Fibroblast of lung (primary cell): ENCODE data around the gene APOBEC3F. TPM values are rescaled to one million over a fixed set of nuclear protein-coding genes. Genes with fewer than 3 reads are reported as not detected.

Experiments used
- DNase-seq, 2 donors: peaks; one replicate each; pipeline versions ENCODE4 v3.0.0 to v3.0.0-alpha.2; 2010; ENCODE audit warnings: low read depth in 2 of 2
- H2AFZ ChIP-seq: 2 replicates; pipeline ENCODE4 v1.5.1; 2012; ENCODE audit warnings: low read length, control low read depth, inconsistent platforms
- H3K27ac ChIP-seq: 2 replicates; pipeline ENCODE4 v1.5.1; 2011; ENCODE audit warnings: low read length, control low read depth; ENCODE audit not compliant: insufficient read depth
- H3K27me3 ChIP-seq: 2 replicates; pipeline ENCODE4 v1.5.1; 2011; ENCODE audit warnings: mild to moderate bottlenecking, low read length; ENCODE audit not compliant: control insufficient read depth, insufficient read depth
- H3K36me3 ChIP-seq: 2 replicates; pipeline ENCODE4 v1.5.1; 2011; ENCODE audit warnings: low read length; ENCODE audit not compliant: control insufficient read depth, insufficient read depth
- H3K4me1 ChIP-seq: 2 replicates; pipeline ENCODE4 v1.5.1; 2011; ENCODE audit warnings: low read length; ENCODE audit not compliant: control insufficient read depth, insufficient read depth; ENCODE audit errors: extremely low read depth
- H3K4me2 ChIP-seq: 2 replicates; pipeline ENCODE4 v1.5.1; 2011; ENCODE audit warnings: low read length, control low read depth; ENCODE audit not compliant: insufficient read depth; ENCODE audit errors: extremely low read depth
- H3K4me3 ChIP-seq, 4 experiments: fragments of 200-600 bp in 1 of 4; sonication (generic) in 1 of 4; replicated peaks in 1 of 4; 2 replicates each; pipeline ENCODE4 v1.5.1; 2011 to 2016; ENCODE audit warnings: low read length in 4 of 4, low read depth in 3 of 4, mild to moderate bottlenecking in 3 of 4, control low read depth in 2 of 4, inconsistent platforms in 1 of 4, mixed read lengths in 1 of 4; ENCODE audit not compliant: insufficient read depth in 1 of 4; ENCODE audit errors: control extremely low read depth in 1 of 4
- H3K79me2 ChIP-seq: 2 replicates; pipeline ENCODE4 v1.5.1; 2012; ENCODE audit warnings: mild to moderate bottlenecking, low read length, inconsistent platforms; ENCODE audit not compliant: control insufficient read depth, insufficient read depth
- H3K9ac ChIP-seq: 2 replicates; pipeline ENCODE4 v1.5.1; 2011; ENCODE audit warnings: mild to moderate bottlenecking, low read length, control low read depth; ENCODE audit not compliant: insufficient read depth
- H3K9me3 ChIP-seq: 2 replicates; pipeline ENCODE4 v1.5.1; 2012; ENCODE audit warnings: low read depth, low read length; ENCODE audit not compliant: control insufficient read depth, insufficient read depth
- H4K20me1 ChIP-seq: 2 replicates; pipeline ENCODE4 v1.5.1; 2011; ENCODE audit warnings: low read length; ENCODE audit not compliant: control insufficient read depth, insufficient read depth; ENCODE audit errors: extremely low read depth
- EZH2 ChIP-seq: IDR thresholded peaks from 2 replicates; pipeline ENCODE4 v1.5.1; 2012; ENCODE audit warnings: low read length, control low read depth, mild to moderate bottlenecking; ENCODE audit errors: missing control alignments
- polyA plus RNA-seq, 2 donors: library from polyadenylated mRNA; depleted of rRNA in 1 of 2; stranded (reverse) in 1 of 2; unstranded in 1 of 2; fragments of >200 nt; gene quantifications; 2 replicates each; pipeline ENCODE4 v1.2.1, GENCODE V29; 2011 to 2012; ENCODE audit warnings: missing spikeins in 1 of 2
- total RNA-seq: library from RNA; depleted of rRNA; stranded (reverse); fragments of >200 nt; gene quantifications from 2 replicates; pipeline ENCODE4 v1.2.1, GENCODE V29; 2014
- TF ChIP-seq, protein P1 (sequence below), 2 donors: IDR thresholded peaks in 1 of 2; conservative IDR thresholded peaks in 1 of 2; 1 replicate in 1 of 2; 2 replicates in 1 of 2; pipeline ENCODE4 v1.5.1; 2011 to 2012; ENCODE audit warnings: low read length in 2 of 2, control low read depth in 1 of 2, inconsistent platforms in 1 of 2, low read depth in 1 of 2, mild to moderate bottlenecking in 1 of 2

Gene APOBEC3F
- total and polyA plus RNA-seq, 2 donors (not counting 1 experiment from before 2014, with no cell fraction given), result 6.3 to 7.8 TPM

GRCh38 chr22:39081016-39081415, 40.4 kb downstream of the APOBEC3F start:
- no peaks in the 10 kb centered on the region for H3K9me3 ChIP-seq
- H3K4me3 ChIP-seq, result no peak overlapping the region
- H2AFZ ChIP-seq, result no peak overlapping the region
- H3K9ac ChIP-seq, result no peak overlapping the region
- no peaks in the 10 kb centered on the region for H3K79me2 ChIP-seq
- TF ChIP-seq EZH2, result no peak
- TF ChIP-seq, protein P1, sequence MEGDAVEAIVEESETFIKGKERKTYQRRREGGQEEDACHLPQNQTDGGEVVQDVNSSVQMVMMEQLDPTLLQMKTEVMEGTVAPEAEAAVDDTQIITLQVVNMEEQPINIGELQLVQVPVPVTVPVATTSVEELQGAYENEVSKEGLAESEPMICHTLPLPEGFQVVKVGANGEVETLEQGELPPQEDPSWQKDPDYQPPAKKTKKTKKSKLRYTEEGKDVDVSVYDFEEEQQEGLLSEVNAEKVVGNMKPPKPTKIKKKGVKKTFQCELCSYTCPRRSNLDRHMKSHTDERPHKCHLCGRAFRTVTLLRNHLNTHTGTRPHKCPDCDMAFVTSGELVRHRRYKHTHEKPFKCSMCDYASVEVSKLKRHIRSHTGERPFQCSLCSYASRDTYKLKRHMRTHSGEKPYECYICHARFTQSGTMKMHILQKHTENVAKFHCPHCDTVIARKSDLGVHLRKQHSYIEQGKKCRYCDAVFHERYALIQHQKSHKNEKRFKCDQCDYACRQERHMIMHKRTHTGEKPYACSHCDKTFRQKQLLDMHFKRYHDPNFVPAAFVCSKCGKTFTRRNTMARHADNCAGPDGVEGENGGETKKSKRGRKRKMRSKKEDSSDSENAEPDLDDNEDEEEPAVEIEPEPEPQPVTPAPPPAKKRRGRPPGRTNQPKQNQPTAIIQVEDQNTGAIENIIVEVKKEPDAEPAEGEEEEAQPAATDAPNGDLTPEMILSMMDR (conservative IDR thresholded peaks at IDR 0.05 in 1 of 2, IDR thresholded peaks at IDR 0.05 in 1 of 2; ENCODE audit: low read depth in 1 of 2, low read length in 2 of 2), result no peak
- no peaks in the 10 kb centered on the region for H3K27me3 ChIP-seq
- H3K36me3 ChIP-seq, result no peaks in the 10 kb centered on the region
- no peaks in the 10 kb centered on the region for H4K20me1 ChIP-seq
- no peaks in the 10 kb centered on the region for H3K4me1 ChIP-seq
- no peak overlapping the region for H3K27ac ChIP-seq
- no peak for DNase-seq
- H3K4me2 ChIP-seq, result no peak overlapping the region

DNA sequence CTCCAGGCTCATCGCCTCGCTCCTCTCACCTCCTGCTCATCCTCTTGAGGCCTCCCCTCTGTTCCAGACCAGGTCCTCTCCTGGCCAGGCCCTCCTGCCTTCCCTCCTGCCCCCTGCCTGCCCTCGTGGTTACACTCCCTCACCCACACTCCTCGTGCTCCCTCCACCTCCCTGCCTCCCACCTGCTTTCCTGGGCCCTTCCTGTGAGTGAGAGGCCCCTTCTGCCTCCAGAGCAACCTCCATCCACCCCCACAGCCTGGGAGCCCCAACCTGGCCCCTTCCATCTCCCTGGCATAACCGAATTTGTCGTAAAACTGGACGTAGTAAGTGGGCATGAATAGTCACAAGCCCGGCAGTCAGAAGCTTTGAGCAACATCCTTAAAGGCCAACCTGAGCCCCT, 40.9 kb downstream of the APOBEC3F start:
- Histone ChIP-seq H3K27ac (no peak overlapping the region), H3K4me3 (no peak overlapping the region), H3K9me3 (no peaks in the 10 kb centered on the region), H2AFZ (no peak overlapping the region), H3K4me1 (no peaks in the 10 kb centered on the region), H3K36me3 (no peaks in the 10 kb centered on the region), H4K20me1 (no peaks in the 10 kb centered on the region), H3K9ac (no peak overlapping the region), H3K79me2 (no peaks in the 10 kb centered on the region), H3K4me2 (no peak overlapping the region), H3K27me3 (no peaks in the 10 kb centered on the region)
- no peak for TF ChIP-seq EZH2
- TF ChIP-seq, protein P1 (conservative IDR thresholded peaks at IDR 0.05 in 1 of 2, IDR thresholded peaks at IDR 0.05 in 1 of 2; ENCODE audit: low read depth in 1 of 2, low read length in 2 of 2), result no peak
- DNase-seq, result no peak

DNA sequence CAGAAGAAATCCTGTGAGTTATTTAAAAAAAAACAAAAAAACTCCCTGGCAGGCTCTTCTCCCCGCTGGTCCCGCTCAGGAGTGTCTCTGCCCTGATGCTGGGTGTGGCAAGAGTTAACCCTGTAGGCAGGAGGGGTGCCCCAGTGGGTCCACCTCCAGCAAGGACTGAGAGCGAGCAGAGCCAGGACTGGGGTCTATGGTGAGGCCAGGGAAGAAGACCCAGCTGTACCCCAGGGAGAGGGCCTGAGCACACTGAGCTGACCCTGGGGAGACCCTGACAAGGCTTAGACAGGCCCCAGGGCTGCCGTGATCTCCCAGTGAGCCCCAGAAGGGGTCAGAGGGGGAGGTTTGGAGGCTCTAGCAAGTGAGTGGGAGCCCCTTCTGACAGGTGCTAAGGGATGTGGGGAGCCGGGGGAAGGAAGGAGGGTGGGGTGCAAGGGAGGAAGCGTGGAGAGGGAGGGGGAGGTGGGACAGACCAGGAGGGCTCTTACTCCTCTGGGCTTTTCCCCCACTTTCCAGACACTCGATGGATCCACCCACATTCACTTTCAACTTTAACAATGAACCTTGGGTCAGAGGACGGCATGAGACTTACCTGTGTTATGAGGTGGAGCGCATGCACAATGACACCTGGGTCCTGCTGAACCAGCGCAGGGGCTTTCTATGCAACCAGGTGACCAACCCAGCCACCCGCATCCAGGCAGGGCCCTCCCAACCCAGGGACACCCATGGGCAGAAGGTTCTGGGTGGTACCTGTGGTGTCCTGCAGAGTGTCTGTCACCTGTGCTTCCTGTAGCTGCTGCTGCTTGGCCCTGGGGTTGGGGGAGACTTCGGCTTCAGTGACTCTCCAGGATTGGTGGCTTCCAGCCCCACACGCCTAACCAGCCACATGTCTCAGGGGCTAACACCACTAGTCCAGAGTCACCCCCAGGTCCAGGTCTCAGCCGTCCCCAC, 42.8 kb downstream of the APOBEC3F start:
- Histone ChIP-seq H3K4me3 (no peak overlapping the region), H3K27me3 (no peaks in the 10 kb centered on the region), H3K79me2 (no peaks in the 10 kb centered on the region), H2AFZ (no peak overlapping the region), H3K9ac (no peak overlapping the region), H3K4me2 (no peak overlapping the region), H4K20me1 (no peaks in the 10 kb centered on the region), H3K36me3 (no peaks in the 10 kb centered on the region), H3K9me3 (no peaks in the 10 kb centered on the region), H3K27ac (no peak overlapping the region), H3K4me1 (no peaks in the 10 kb centered on the region)
- no peak for DNase-seq
- TF ChIP-seq, protein P1 (conservative IDR thresholded peaks at IDR 0.05 in 1 of 2, IDR thresholded peaks at IDR 0.05 in 1 of 2; ENCODE audit: low read depth in 1 of 2, low read length in 2 of 2), result no peak
- no peak for TF ChIP-seq EZH2
